ENCODE measurements around the gene APBB1. TPM values are rescaled to one million over a fixed set of nuclear protein-coding genes. Genes with fewer than 3 reads are reported as not detected.

APBB1 gene
- total RNA-seq, 4 donors from 2014 or later: 19.8 to 39.9 (median 33.3) TPM

- ATAC-seq (ENCODE audit: low FRiP score): no peak
Measured at GRCh38 chr11:6354651-6355485, 64.0 kb downstream of the APBB1 start.

GRCh38 chr11:6353367-6353987 lies 65.4 kb downstream of the APBB1 start:
- peak; percentile 49 for ATAC-seq (ENCODE audit: low FRiP score)

More at GRCh38 chr11:6354651-6355485, 64.0 kb downstream of the APBB1 start:
- no peak for TF ChIP-seq CTCF (IDR thresholded peaks at IDR 0.05)
- DNase-seq (ENCODE audit: low spot score): no peak

GRCh38 chr11:6351782-6352382 lies 67.0 kb downstream of the APBB1 start:
- no peak for ATAC-seq (ENCODE audit: low FRiP score)
- TF ChIP-seq CTCF (IDR thresholded peaks at IDR 0.05): no peak

More at GRCh38 chr11:6353367-6353987, 65.4 kb downstream of the APBB1 start:
- TF ChIP-seq CTCF (IDR thresholded peaks at IDR 0.05): peak in 1 of 3 donors; percentile 57
- DNase-seq (ENCODE audit: low spot score): peak; percentile 27

GRCh38 chr11:6350486-6350885 lies 68.4 kb downstream of the APBB1 start:
- no peak for TF ChIP-seq CTCF (IDR thresholded peaks at IDR 0.05)
- no peak for ATAC-seq (ENCODE audit: low FRiP score)

More at GRCh38 chr11:6351782-6352382, 67.0 kb downstream of the APBB1 start:
- no peak for DNase-seq (ENCODE audit: low spot score)

GRCh38 chr11:6350043-6350442 lies 68.9 kb downstream of the APBB1 start:
- no peak for ATAC-seq (ENCODE audit: low FRiP score)
- DNase-seq (ENCODE audit: low spot score): no peak
- TF ChIP-seq CTCF (IDR thresholded peaks at IDR 0.05): no peak

More at GRCh38 chr11:6350486-6350885, 68.4 kb downstream of the APBB1 start:
- no peak for DNase-seq (ENCODE audit: low spot score)

- DNase-seq (ENCODE audit: low spot score) (no peak), ATAC-seq (ENCODE audit: low FRiP score) (no peak)
- no peak for TF ChIP-seq CTCF (IDR thresholded peaks at IDR 0.05)
Measured at GRCh38 chr11:6345366-6345765, 73.5 kb downstream of the APBB1 start.

Other genes starting within 250 kb of the APBB1 start
- not detected for gene OR52B2, start 248.8 kb downstream of the APBB1 start, total RNA-seq
- gene OR52W1, start 219.9 kb downstream of the APBB1 start, total RNA-seq: not detected
- gene C11orf42, start 213.5 kb downstream of the APBB1 start, total RNA-seq: not detected
- gene FHIP1B, start 184.5 kb downstream of the APBB1 start, total RNA-seq: 10 to 100 TPM; 23.8 to 50.9 (median 43.9) TPM
- under 1 TPM in 1 of 4 donors, not detected in 3; 0.28 TPM for gene CNGA4, start 180.0 kb downstream of the APBB1 start, total RNA-seq
- not detected for gene CCKBR, start 159.3 kb downstream of the APBB1 start, total RNA-seq
- gene CAVIN3, start 98.6 kb downstream of the APBB1 start, total RNA-seq: 100 to 1,000 TPM in 2 of 4 donors, 10 to 100 TPM in 2; 78.7 to 209 (median 139) TPM
- 10 to 100 TPM; 21.4 to 23.7 (median 22.5) TPM for gene SMPD1, start 28.6 kb downstream of the APBB1 start, total RNA-seq
- gene HPX, start 21.9 kb upstream of the APBB1 start, total RNA-seq: 1 to 10 TPM; 1.7 to 2.5 (median 2.0) TPM
- 10 to 100 TPM; 16.9 to 27.4 (median 22.1) TPM for gene TRIM3, start 54.8 kb upstream of the APBB1 start, total RNA-seq
- gene ARFIP2, start 62.2 kb upstream of the APBB1 start, total RNA-seq: 10 to 100 TPM; 51.3 to 63.3 (median 54.1) TPM
- gene TIMM10B, start 62.4 kb upstream of the APBB1 start, total RNA-seq: 10 to 100 TPM; 42.7 to 60.6 (median 47.8) TPM
- 10 to 100 TPM; 11.7 to 20.5 (median 16.6) TPM for gene DNHD1, start 78.2 kb upstream of the APBB1 start, total RNA-seq
- gene RRP8, start 184.5 kb upstream of the APBB1 start, total RNA-seq: 10 to 100 TPM; 16.9 to 30.4 (median 19.3) TPM
- gene ILK, start 184.7 kb upstream of the APBB1 start, total RNA-seq: 100 to 1,000 TPM in 3 of 4 donors, 10 to 100 TPM in 1; 92.1 to 189 (median 118) TPM
- gene TAF10, start 193.1 kb upstream of the APBB1 start, total RNA-seq: 10 to 100 TPM; 31.9 to 52.6 (median 37.1) TPM
- gene TPP1, start 200.3 kb upstream of the APBB1 start, total RNA-seq: 10 to 100 TPM; 73.8 to 95.0 (median 83.9) TPM
- 10 to 100 TPM; 12.6 to 26.3 (median 19.4) TPM for gene DCHS1, start 236.7 kb upstream of the APBB1 start, total RNA-seq

All from omental fat pad (tissue), 4 donors.